ENCODE data around the gene PAAF1. TPM values are rescaled to one million over a fixed set of nuclear protein-coding genes. Genes with fewer than 3 reads are reported as not detected.
"Not testable (repeated sequence)": the region's sequence is repeated elsewhere in the genome, so short reads cannot be mapped to it uniquely, and the experiment has no call there.

Gene PAAF1
- total RNA-seq, 1 donor from 2014 or later: 13.5 TPM

GRCh38 chr11:73931951-73932350 is 55.2 kb downstream of the PAAF1 start:
- intact Hi-C loops (cut with micrococcal nuclease): no loop called here
- Histone ChIP-seq H3K27ac (replicated peaks) (no peak overlapping the region), H3K27me3 (ENCODE audit: low read depth) (no peaks in the 10 kb centered on the region), H3K4me1 (peaks cover 7% of the 10 kb centered on the region), H3K4me3 (no peak overlapping the region), H3K36me3 (peaks cover 62% of the 10 kb centered on the region), H3K9me3 (replicated peaks) (no peaks in the 10 kb centered on the region)
- no peak for TF ChIP-seq CTCF (IDR thresholded peaks at IDR 0.05; ENCODE audit: borderline replicate concordance)
- no peak for DNase-seq

GRCh38 chr11:73932781-73933180 is 56.0 kb downstream of the PAAF1 start:
- H3K4me1 ChIP-seq: peaks cover 7% of the 10 kb centered on the region
- H3K36me3 ChIP-seq: peaks cover 54% of the 10 kb centered on the region
- TF ChIP-seq CTCF (IDR thresholded peaks at IDR 0.05; ENCODE audit: borderline replicate concordance): no peak
- intact Hi-C loops (cut with micrococcal nuclease): no loop called here
- no peak overlapping the region for H3K27ac ChIP-seq (replicated peaks)
- no peak for DNase-seq
- no peaks in the 10 kb centered on the region for H3K27me3 ChIP-seq (ENCODE audit: low read depth)
- no peak overlapping the region for H3K4me3 ChIP-seq
- H3K9me3 ChIP-seq (replicated peaks): no peaks in the 10 kb centered on the region

- H3K4me3 ChIP-seq; H3K27ac ChIP-seq (replicated peaks); H3K27me3 ChIP-seq (ENCODE audit: low read depth); H3K9me3 ChIP-seq (replicated peaks); DNase-seq; H3K4me1 ChIP-seq; intact Hi-C loops (cut with micrococcal nuclease): not testable (repeated sequence)
- H3K36me3 ChIP-seq: peaks cover 25% of the 10 kb centered on the region
Observed at GRCh38 chr11:73936047-73936446, 59.2 kb downstream of the PAAF1 start.

GRCh38 chr11:73939096-73939495 is 62.3 kb downstream of the PAAF1 start:
- Histone ChIP-seq H3K27me3 (ENCODE audit: low read depth) (no peaks in the 10 kb centered on the region), H3K4me3 (no peak overlapping the region), H3K9me3 (replicated peaks) (peaks cover 7% of the 10 kb centered on the region), H3K4me1 (no peaks in the 10 kb centered on the region), H3K27ac (replicated peaks) (no peak overlapping the region), H3K36me3 (peaks cover 6% of the 10 kb centered on the region)
- intact Hi-C loops (cut with micrococcal nuclease): no loop called here
- no peak for DNase-seq
- TF ChIP-seq CTCF (IDR thresholded peaks at IDR 0.05; ENCODE audit: borderline replicate concordance): no peak

- H3K4me3 ChIP-seq: no peak overlapping the region
- peaks cover 7% of the 10 kb centered on the region for H3K9me3 ChIP-seq (replicated peaks)
- H3K27me3 ChIP-seq (ENCODE audit: low read depth): no peaks in the 10 kb centered on the region
- intact Hi-C loops (cut with micrococcal nuclease): no loop called here
- DNase-seq: no peak
- TF ChIP-seq CTCF (IDR thresholded peaks at IDR 0.05; ENCODE audit: borderline replicate concordance): no peak
- H3K27ac ChIP-seq (replicated peaks): no peak overlapping the region
- no peaks in the 10 kb centered on the region for H3K36me3 ChIP-seq
- H3K4me1 ChIP-seq: no peaks in the 10 kb centered on the region
Observed at GRCh38 chr11:73940801-73941570, 64.2 kb downstream of the PAAF1 start.

- H3K27me3 ChIP-seq (ENCODE audit: low read depth): no peaks in the 10 kb centered on the region
- TF ChIP-seq CTCF (IDR thresholded peaks at IDR 0.05; ENCODE audit: borderline replicate concordance): no peak
- intact Hi-C loops (cut with micrococcal nuclease): no loop called here
- peaks cover 7% of the 10 kb centered on the region for H3K9me3 ChIP-seq (replicated peaks)
- H3K36me3 ChIP-seq: no peaks in the 10 kb centered on the region
- H3K4me1 ChIP-seq: no peaks in the 10 kb centered on the region
- no peak overlapping the region for H3K4me3 ChIP-seq
- no peak for DNase-seq
- no peak overlapping the region for H3K27ac ChIP-seq (replicated peaks)
Observed at GRCh38 chr11:73942010-73942409, 65.2 kb downstream of the PAAF1 start.
